RPMI7951 (cell line): ENCODE data around the gene KMO. TPM values are rescaled to one million over a fixed set of nuclear protein-coding genes. Genes with fewer than 3 reads are reported as not detected.

ENCODE experiments used
- total RNA-seq: library from RNA; depleted of rRNA; stranded (reverse); fragments of >200 nt; shearing (Covaris generic); gene quantifications from 2 replicates; pipeline ENCODE4 v1.2.3, GENCODE V29; 2014; rRNA removed

The KMO gene
- total RNA-seq, 1 experiment from 2014 or later, result 0.60 TPM

Other genes with a start within 250 kb of the KMO start
- gene RGS7, start 175.2 kb upstream of the KMO start, total RNA-seq, result not detected in 2 replicates
- gene FH, start 12.6 kb upstream of the KMO start, total RNA-seq, result 84.7 and 87.0 TPM in 2 replicates
- gene CHML, start 108.0 kb downstream of the KMO start, total RNA-seq, result 8.8 and 9.7 TPM in 2 replicates
- gene OPN3, start 108.0 kb downstream of the KMO start, total RNA-seq, result 38.3 and 49.4 TPM in 2 replicates
- not detected in 2 replicates for gene WDR64, start 119.9 kb downstream of the KMO start, total RNA-seq